BE2C (cell line): ENCODE results near the gene NAB2.

Experiments
- DNase-seq: peaks from one replicate; pipeline ENCODE4 v3.0.0-alpha.2; 2020
- H3K27me3 ChIP-seq: fragments of 250-450 bp; sonication (Bioruptor Pico); 2 replicates; pipeline ENCODE4 v1.5.1; 2020; ENCODE audit warnings: mild to moderate bottlenecking
- H3K36me3 ChIP-seq: fragments of 250-450 bp; sonication (Bioruptor Pico); 2 replicates; pipeline ENCODE4 v1.5.1; 2020; ENCODE audit warnings: mild to moderate bottlenecking
- H3K4me1 ChIP-seq: fragments of 250-450 bp; sonication (Bioruptor Pico); 2 replicates; pipeline ENCODE4 v1.5.1; 2020
- H3K4me3 ChIP-seq: 2 replicates; pipeline ENCODE4 v1.5.1; 2011; ENCODE audit warnings: low read depth, low read length
- H3K9me3 ChIP-seq: fragments of 250-450 bp; sonication (Bioruptor Pico); 2 replicates; pipeline ENCODE4 v1.5.1; 2020
- TF ChIP-seq, protein P1 (sequence below): IDR thresholded peaks from 2 replicates; pipeline ENCODE4 v1.5.1; 2012; ENCODE audit warnings: mild to moderate bottlenecking, low read depth, low read length

The NAB2 gene

DNA sequence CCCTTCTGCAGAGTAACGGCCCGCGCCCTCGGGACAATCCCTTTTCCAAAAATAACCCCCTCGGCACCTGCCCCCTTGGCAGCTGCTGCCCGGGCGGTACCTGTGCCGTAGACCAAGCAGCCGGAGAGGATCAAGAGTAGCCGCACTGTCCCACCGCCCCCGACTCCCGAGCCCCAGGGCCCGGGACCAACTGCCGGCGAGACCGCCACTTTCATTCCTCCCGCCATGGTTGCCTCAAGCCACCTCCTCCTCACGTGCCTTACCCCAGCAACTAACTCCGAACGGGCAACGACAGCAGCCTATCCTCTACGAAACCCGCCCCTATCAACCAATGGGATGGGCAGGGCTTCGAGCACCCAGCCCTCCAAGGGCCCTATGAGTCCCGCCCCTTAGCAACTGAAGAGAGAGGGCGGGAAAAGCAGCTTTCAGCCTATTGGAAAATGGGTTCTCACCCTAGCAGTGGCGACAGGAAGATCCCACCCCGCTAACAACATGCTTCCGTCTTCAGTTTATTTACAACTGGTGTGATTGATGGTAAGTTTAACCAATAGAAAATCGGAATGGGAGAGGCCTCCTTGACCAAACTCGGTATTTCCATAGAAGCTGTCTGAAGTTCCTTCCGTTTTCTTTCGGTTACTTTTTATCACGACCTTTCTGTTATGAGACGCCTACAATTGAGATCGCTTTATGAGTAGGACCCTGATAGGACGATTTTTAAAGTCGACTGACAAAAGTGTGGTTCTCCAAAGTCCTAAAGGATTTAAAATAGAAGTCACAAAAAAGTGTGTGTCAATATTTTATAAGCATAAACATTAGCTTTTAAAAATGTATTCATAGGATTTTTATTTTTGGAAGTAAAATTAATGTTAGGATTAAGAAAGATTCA is 10.2 kb upstream of the NAB2 start, which contains the start of gene NEMP1:
Gene NEMP1 (minus strand): TSS at position 273 of the 886 bp plus-strand sequence. CDS start 46 bp downstream, at position 227.
- H3K4me1 ChIP-seq = no peaks in the 10 kb centered on the region
- H3K27me3 ChIP-seq = no peaks in the 10 kb centered on the region
- no peaks in the 10 kb centered on the region for H3K9me3 ChIP-seq
- H3K36me3 ChIP-seq = no peaks in the 10 kb centered on the region
- DNase-seq = peak; percentile 98
- H3K4me3 ChIP-seq = peak within 1 kb of the TSS; percentile 90
- TF ChIP-seq, protein P1, sequence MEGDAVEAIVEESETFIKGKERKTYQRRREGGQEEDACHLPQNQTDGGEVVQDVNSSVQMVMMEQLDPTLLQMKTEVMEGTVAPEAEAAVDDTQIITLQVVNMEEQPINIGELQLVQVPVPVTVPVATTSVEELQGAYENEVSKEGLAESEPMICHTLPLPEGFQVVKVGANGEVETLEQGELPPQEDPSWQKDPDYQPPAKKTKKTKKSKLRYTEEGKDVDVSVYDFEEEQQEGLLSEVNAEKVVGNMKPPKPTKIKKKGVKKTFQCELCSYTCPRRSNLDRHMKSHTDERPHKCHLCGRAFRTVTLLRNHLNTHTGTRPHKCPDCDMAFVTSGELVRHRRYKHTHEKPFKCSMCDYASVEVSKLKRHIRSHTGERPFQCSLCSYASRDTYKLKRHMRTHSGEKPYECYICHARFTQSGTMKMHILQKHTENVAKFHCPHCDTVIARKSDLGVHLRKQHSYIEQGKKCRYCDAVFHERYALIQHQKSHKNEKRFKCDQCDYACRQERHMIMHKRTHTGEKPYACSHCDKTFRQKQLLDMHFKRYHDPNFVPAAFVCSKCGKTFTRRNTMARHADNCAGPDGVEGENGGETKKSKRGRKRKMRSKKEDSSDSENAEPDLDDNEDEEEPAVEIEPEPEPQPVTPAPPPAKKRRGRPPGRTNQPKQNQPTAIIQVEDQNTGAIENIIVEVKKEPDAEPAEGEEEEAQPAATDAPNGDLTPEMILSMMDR = no peak

DNA sequence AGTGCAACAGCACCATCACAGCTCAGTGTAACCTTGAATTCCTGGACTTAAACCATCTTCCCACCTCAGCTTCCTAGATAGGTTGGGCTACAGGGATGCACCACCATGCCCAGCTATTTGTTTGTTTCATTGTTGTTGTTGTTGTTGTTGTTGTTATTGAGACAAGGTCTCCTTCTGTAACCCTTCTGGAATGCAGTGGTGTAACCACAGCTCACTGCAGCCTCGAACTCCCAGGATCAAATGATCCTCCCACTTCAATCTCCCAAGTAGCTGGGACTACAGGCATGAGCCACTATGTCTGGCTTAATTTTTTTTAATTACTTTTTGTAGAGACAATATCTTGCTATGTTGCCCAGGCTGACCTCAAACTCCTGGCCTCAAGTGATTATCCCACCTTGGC is 9.1 kb upstream of the NAB2 start:
- H3K4me3 ChIP-seq = no peak overlapping the region
- no peak for DNase-seq
- no peaks in the 10 kb centered on the region for H3K27me3 ChIP-seq
- no peaks in the 10 kb centered on the region for H3K9me3 ChIP-seq
- H3K36me3 ChIP-seq = no peaks in the 10 kb centered on the region
- TF ChIP-seq, protein P1 = no peak
- no peaks in the 10 kb centered on the region for H3K4me1 ChIP-seq

DNA sequence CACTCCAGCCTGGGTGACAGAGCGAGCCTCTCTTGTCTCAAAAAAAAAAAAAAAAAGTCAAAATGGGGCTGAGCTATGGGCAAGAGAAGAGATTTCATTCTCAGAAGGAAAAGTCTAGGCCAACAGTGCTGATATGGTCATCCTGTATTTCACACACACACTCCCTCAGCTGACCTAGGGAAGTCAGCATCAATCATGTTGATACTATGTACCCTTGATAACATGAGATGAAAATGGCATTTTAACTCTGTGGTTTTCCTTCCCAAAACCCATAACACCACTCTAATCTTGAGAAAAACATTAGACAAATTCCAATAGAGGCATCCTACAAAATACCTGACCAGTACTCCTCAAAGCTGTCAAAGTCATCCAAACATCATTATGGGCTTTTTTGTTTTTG is 8.1 kb upstream of the NAB2 start:
- no peak for DNase-seq

DNA sequence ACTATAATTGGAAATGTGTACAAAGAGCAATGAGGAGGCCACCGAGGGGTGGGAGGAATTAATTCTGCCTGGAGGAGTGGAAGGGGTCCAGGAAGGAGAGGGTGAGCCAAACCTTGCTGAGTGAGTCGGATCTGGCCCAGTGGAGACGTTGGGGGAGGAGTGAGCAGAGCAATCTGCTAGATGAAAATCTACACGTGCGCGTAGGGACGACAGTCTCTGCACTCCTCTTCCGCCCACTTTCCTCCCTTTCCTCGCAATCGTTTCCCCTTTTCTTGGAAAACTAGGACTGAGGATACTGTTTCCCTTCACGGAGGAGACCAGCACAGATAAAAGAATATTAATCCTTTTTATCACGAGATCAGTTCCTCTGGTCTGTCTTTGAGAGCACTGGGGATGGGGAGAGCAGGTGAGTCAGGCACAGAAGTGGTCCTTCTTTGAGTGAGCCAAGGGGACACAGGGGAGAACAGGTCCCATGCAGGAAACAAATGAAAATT is 2.9 kb upstream of the NAB2 start:
- peak overlapping the region; percentile 90 for H3K4me3 ChIP-seq
- no peaks in the 10 kb centered on the region for H3K9me3 ChIP-seq
- peak; percentile 52 for DNase-seq
- peaks cover 14% of the 10 kb centered on the region for H3K4me1 ChIP-seq
- no peaks in the 10 kb centered on the region for H3K27me3 ChIP-seq
- TF ChIP-seq, protein P1 = no peak
- no peaks in the 10 kb centered on the region for H3K36me3 ChIP-seq

More for the DNA sequence above, 8.1 kb upstream of the NAB2 start:
- Histone ChIP-seq H3K4me3 (no peak overlapping the region), H3K27me3 (no peaks in the 10 kb centered on the region), H3K4me1 (peaks cover 6% of the 10 kb centered on the region), H3K36me3 (no peaks in the 10 kb centered on the region), H3K9me3 (no peaks in the 10 kb centered on the region)
- TF ChIP-seq, protein P1 = no peak

GRCh38 chr12:57086493-57087009 is 2.4 kb upstream of the NAB2 start:
- Histone ChIP-seq H3K27me3 (no peaks in the 10 kb centered on the region), H3K36me3 (no peaks in the 10 kb centered on the region), H3K4me3 (peak overlapping the region; percentile 90), H3K4me1 (peaks cover 14% of the 10 kb centered on the region), H3K9me3 (no peaks in the 10 kb centered on the region)
- DNase-seq = peak; percentile 74
- TF ChIP-seq, protein P1 = peak; percentile 43
